ENCODE measurements around the gene PADI4.

Gene PADI4

GRCh38 chr1:17307946-17308345 is at the start of gene PADI4:
Gene PADI4, plus strand, starts transcription at chr1:17308197. Its CDS starts 26 bp downstream, at chr1:17308223.
- no peak for DNase-seq

DNA sequence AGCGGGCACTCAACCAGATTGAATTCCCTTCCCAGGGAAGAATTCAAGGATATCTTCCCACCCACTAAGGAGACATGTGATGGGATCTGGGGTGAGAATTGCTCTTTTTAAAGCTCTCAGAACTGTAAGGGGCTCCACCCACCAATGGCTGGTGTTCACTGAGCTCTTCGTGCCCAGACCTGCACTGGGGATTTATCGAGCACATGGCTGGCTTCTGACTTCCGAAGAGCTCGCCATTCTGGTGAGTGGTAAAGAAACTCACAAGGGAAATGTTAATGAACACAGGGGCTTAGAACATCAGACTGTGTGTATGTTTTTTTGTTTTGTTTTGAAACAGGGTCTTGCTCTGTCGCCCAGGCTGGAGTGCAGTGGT is 49.3 kb upstream of the PADI4 start:
- DNase-seq: no peak

- DNase-seq: no peak
These were observed 48.6 kb upstream of the PADI4 start for GRCh38 chr1:17259233-17259873.

DNA sequence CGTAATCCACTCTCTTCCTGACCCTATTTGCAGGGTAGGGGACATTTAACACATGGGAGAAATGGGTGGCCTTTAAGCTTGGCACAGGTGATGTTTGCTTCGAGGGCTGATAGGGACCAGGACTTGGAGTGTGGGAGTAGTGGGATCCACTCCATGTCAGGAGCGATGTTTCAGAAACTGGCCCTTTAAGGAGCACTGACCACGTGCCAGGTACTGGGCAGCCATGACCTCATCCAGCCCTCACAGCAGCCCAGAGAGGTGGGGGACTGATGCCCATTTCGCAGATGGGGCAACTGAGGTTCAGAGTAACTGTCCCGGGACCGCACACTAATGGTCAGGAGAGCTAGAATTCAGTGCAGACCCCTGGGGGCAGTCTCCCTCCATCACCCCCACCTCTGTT is 47.7 kb upstream of the PADI4 start:
- no peak for DNase-seq

DNA sequence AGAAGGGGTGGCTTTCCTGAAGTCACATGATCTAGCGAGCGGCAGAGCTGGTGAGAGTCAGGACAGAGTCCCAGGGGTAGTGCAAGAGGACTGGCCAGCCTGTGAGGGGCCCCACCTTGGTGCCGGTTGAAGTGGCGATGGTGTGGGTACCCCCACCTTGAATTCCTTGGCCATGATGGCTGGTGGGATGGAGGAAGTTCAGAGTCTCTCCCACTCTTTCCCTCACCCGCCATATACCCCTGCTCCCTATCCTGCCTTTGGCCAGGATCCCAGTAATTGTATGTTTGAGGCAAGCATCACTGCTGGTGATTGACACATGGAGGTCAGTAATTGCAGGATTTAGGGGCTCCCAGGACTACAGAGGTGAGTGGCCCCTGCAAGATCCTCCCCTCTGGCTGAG is 47.3 kb upstream of the PADI4 start:
- no peak for DNase-seq

- no peak for DNase-seq
These were observed 44.1 kb upstream of the PADI4 start for GRCh38 chr1:17263936-17264335.

DNA sequence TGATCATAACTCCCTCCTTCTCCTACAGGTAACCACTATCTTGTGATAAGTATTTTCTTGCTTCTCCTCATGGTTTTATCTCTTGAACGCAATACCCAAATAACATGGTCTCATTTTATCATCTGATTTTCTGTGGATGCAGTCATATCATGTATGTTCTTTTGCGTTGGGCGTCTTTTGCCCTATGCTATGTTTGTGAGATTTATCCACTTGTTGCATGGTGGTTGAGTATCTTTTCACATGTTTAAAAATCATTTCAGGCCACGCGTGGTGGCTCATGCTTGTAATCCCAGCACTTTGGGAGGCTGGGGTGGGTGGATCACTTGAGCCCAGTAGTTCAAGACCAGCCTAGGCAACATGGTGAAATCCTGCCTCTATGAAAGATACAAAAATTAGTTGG is 43.5 kb upstream of the PADI4 start:
- DNase-seq: no peak

- no peak for DNase-seq
These were observed 42.8 kb upstream of the PADI4 start for GRCh38 chr1:17265162-17265561.

DNA sequence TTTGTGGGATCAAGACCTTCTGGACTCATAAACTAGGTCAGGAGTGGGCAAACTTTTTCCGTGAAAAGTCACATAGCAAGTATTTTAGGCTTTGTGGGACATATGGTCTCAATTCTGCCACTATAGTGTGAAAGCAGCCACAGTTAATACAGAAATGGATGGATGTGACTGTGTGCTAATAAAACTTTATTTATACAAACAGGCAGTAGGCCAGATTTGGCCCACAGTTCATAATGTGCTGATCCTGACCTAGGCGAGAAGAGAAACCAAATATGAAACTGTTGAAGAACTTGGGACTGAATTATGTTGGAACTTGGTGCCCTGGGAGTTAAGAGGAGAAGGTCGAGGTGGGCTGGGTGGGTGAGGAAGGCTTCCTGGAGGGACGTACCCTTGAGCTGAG is 42.0 kb upstream of the PADI4 start:
- DNase-seq: no peak

DNA sequence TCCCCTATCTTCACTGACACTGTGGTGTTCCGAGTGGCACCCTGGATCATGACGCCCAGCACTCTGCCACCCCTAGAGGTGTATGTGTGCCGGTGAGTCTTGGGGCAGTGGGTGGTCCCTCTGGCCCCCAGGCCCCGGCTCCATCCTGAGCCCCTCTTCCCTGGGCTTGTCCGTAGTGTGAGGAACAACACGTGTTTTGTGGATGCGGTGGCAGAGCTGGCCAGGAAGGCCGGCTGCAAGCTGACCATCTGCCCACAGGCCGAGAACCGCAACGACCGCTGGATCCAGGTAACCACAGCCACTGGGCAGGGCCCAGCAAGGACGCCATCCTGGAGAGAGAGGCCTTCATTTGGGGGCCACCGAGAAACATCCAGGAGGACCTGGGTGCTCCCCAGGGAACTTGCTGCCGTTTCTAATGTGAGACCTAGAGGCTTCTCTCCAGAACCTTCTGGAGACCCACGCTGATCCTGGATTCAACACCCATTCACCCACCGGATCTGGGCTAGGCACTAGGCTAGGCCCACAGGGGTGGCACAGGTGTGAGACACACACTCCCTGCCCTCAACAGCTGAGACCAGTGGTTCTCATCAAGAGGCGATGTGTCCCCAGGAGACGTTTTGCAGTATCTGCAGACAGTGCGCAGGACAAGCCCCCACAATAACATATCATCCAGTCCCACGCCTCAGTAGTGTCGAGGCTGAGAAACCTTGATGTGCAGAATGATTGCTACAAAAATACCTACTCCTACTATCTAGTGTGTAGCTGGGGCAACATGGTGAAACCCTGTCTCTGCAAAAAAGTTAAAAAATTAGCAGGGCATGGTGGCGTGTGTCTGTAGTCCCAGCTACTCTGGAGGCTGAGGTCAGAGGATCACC is 36.9 kb upstream of the PADI4 start:
- DNase-seq: no peak

DNA sequence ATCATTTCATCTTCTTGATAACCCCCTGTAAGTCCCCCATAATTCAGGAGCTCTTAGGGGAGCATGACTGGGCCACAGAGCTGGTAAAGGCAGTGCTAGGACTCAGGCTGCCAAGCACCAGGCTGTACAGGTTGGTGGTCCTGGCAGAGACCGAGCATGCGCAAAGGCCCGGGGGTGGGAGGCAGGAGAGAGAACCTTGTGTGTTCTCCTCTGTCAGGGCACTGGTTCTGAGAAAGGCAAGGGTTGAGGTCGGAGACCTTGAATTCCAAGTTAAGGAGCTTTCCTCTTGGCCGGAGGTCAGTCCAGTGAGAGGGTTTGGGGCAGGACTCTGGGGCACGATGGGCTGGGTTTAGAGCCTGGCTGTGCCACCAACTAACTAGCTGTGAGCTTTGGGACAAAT is 35.9 kb upstream of the PADI4 start:
- DNase-seq: no peak

DNA sequence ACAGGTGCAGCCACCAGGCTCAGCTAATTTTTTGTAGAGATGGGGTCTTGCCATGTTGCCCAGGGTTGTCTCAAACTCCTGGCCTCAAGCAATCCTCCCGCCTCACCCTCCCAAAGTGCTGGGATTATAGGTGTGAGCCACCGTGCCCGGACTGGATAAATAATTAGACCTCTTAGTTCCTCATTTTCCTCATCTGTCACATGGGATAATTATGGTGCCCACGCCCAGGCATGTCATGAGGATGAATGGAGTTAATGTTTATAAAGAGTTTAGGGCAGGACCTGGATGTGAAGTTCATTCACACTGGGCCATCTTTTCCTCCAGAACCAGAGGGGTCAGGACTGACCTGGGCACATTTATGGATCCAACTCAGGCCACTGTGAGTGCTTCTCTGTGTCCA is 35.4 kb upstream of the PADI4 start:
- no peak for DNase-seq

DNA sequence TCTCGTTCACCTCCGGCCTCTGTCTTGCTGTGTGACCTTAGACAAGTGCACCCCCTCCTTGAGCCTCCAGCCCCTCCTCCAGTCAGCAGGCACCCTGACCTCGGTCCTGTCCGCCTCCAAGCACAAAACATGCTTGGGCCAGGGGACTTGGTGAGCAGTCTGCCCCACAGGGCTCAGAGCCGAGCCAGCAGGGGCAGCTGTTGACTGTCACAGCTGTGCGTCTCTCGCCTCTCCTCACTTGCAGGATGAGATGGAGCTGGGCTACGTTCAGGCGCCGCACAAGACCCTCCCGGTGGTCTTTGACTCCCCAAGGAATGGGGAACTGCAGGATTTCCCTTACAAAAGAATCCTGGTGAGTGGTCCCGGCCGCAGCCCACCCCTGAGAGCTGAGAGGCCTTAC is 34.9 kb upstream of the PADI4 start:
- no peak for DNase-seq

- peak in 1 of 2 experiments; percentile 42 for DNase-seq
These were observed 33.5 kb upstream of the PADI4 start for GRCh38 chr1:17274186-17275170.

- DNase-seq: peak; percentile 7 to 68
These were observed 31.4 kb upstream of the PADI4 start for GRCh38 chr1:17276568-17276967.

- DNase-seq: no peak
These were observed 30.4 kb upstream of the PADI4 start for GRCh38 chr1:17277511-17278159.

GRCh38 chr1:17278996-17279830 is 28.8 kb upstream of the PADI4 start:
- no peak for DNase-seq

- no peak for DNase-seq
These were observed 27.6 kb upstream of the PADI4 start for GRCh38 chr1:17280436-17280835.

GRCh38 chr1:17280894-17281293 is 27.1 kb upstream of the PADI4 start:
- no peak for DNase-seq

DNA sequence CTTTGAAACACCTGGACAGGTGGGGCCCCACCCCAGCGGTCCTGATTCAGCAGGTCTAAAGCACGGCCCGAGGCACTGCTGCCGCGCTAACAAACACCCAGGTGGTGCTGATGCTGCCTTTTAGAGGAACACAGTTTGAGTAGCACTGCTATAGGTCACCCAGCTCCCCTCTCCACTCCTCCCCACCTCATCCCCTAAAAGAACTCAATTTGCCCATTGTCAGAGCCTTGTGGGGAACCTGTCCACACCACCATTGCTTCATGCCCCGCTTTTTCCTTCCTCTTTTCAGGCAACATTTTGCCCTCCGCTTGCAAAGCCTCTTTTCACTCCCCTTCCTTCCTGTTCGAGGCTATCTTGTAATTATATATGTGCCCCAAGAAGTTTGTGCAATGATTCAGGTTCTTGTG is 26.2 kb upstream of the PADI4 start:
- DNase-seq: no peak

DNA sequence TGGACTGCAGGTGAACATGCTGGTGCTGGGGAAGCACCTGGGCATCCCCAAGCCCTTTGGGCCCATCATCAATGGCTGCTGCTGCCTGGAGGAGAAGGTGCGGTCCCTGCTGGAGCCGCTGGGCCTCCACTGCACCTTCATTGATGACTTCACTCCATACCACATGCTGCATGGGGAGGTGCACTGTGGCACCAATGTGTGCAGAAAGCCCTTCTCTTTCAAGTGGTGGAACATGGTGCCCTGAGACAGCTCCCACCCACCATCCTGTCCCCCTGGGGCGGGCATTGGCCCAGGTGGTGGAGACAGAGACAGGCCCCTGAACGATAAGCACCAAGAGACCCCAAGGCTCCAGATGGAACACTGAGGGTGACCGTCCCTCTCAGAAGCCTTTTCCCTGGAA is 25.2 kb upstream of the PADI4 start:
- DNase-seq: no peak

- no peak for DNase-seq
These were observed 21.4 kb upstream of the PADI4 start for GRCh38 chr1:17286646-17287045.

Data from NCI-H446 (cell line).